HG02610 (cell line): ENCODE measurements around the gene PATE1.
"Not testable (repeated sequence)": the region's sequence is repeated elsewhere in the genome, so short reads cannot be mapped to it uniquely, and the experiment has no call there.

Experiments used
- ATAC-seq: cut with Tn5 transposase; IDR thresholded peaks from one replicate; pipeline ENCODE4 v1.9.1; 2021; ENCODE audit warnings: mild to moderate bottlenecking, moderate library complexity; ENCODE audit not compliant: unreplicated experiment

PATE1 gene

GRCh38 chr11:125745979-125746378 lies at the start of gene PATE1:
Gene PATE1 (plus strand): TSS chr11:125746279. CDS start chr11:125746305, 26 bp downstream.
- ATAC-seq: no peak

GRCh38 chr11:125701018-125701610 lies 45.0 kb upstream of the PATE1 start:
- no peak for ATAC-seq

- no peak for ATAC-seq
Observed at GRCh38 chr11:125701858-125702621, 44.0 kb upstream of the PATE1 start.

- ATAC-seq: not testable (repeated sequence)
Observed at GRCh38 chr11:125704686-125705085, 41.4 kb upstream of the PATE1 start.

- ATAC-seq: no peak
Observed at GRCh38 chr11:125720781-125721180, 25.3 kb upstream of the PATE1 start.

GRCh38 chr11:125724125-125724524 lies 22.0 kb upstream of the PATE1 start:
- ATAC-seq: no peak

GRCh38 chr11:125728969-125729368 lies 17.1 kb upstream of the PATE1 start:
- no peak for ATAC-seq

GRCh38 chr11:125740617-125741016 lies 5.5 kb upstream of the PATE1 start:
- no peak for ATAC-seq

- no peak for ATAC-seq
Observed at GRCh38 chr11:125743681-125744080, 2.4 kb upstream of the PATE1 start.

- no peak for ATAC-seq
Observed at GRCh38 chr11:125750629-125751028, 4.5 kb downstream of the PATE1 start.

- no peak for ATAC-seq
Observed at GRCh38 chr11:125756050-125756449, 10.0 kb downstream of the PATE1 start.

- ATAC-seq: no peak
Observed at GRCh38 chr11:125762445-125762844, 16.4 kb downstream of the PATE1 start.

- no peak for ATAC-seq
Observed at GRCh38 chr11:125763483-125763882, 17.4 kb downstream of the PATE1 start.

GRCh38 chr11:125766251-125766650 lies 20.2 kb downstream of the PATE1 start:
- no peak for ATAC-seq

GRCh38 chr11:125768336-125769046 lies 22.4 kb downstream of the PATE1 start:
- no peak for ATAC-seq

GRCh38 chr11:125770583-125770982 lies 24.5 kb downstream of the PATE1 start:
- no peak for ATAC-seq

GRCh38 chr11:125772834-125773505 lies 26.9 kb downstream of the PATE1 start:
- ATAC-seq: no peak

- ATAC-seq: no peak
Observed at GRCh38 chr11:125773516-125773915, 27.4 kb downstream of the PATE1 start.

GRCh38 chr11:125777309-125777708 lies 31.2 kb downstream of the PATE1 start:
- no peak for ATAC-seq

GRCh38 chr11:125778728-125779127 lies 32.6 kb downstream of the PATE1 start, which contains the start of gene PATE2:
Gene PATE2 (minus strand): TSS chr11:125778828. CDS start chr11:125778773, 55 bp downstream.
- ATAC-seq: no peak

- no peak for ATAC-seq
Observed at GRCh38 chr11:125784678-125785077, 38.6 kb downstream of the PATE1 start.
